A673 (cell line): ENCODE results near the gene ITCH. TPM values are rescaled to one million over a fixed set of nuclear protein-coding genes. Genes with fewer than 3 reads are reported as not detected.
A peak's percentile ranks its signal among the peaks of the same experiment; 100 is the strongest.

Experiments
- BruUV-seq: library from RNA; stranded (reverse); fragments of 400-500 nt; replicated peaks from 2 replicates; lab custom pipeline; 2021; lab: Mats Ljungman, UMichigan
- CTCF ChIA-PET: fragments of 300-600 bp; sonication (Branson Sonifier 250); formaldehyde crosslinking; loops from one replicate; lab custom pipeline; 2022; ENCODE audit warnings: antibody characterized with exemption; lab: Charles Lee
- POLR2A ChIA-PET: fragments of 300-600 bp; sonication (Branson Sonifier 250); formaldehyde crosslinking; loops from one replicate; lab custom pipeline; 2022; ENCODE audit warnings: antibody characterized with exemption; ENCODE audit not compliant: low non-redundant PET; lab: Charles Lee
- DNase-seq: peaks from one replicate; pipeline ENCODE4 v3.0.0-alpha.2; 2015; ENCODE audit warnings: low spot score
- H3K27ac ChIP-seq: fragments of 200-600 bp; sonication (generic); 2 replicates; pipeline ENCODE4 v1.5.1; 2016; ENCODE audit warnings: mixed run types, low read depth, mild to moderate bottlenecking, mixed read lengths, antibody characterized with exemption, low read length; ENCODE audit not compliant: poor library complexity, severe bottlenecking
- H3K27me3 ChIP-seq: fragments of 200-600 bp; sonication (generic); replicated peaks from 2 replicates; pipeline ENCODE4 v1.6.1; 2017; ENCODE audit warnings: mixed run types, low read depth, mild to moderate bottlenecking, mixed read lengths, antibody characterized with exemption, low read length; ENCODE audit not compliant: insufficient read depth, poor library complexity
- H3K36me3 ChIP-seq: fragments of 200-600 bp; sonication (generic); 2 replicates; pipeline ENCODE4 v1.6.1; 2016; ENCODE audit warnings: mixed run types, mild to moderate bottlenecking, mixed read lengths, antibody characterized with exemption, low read length; ENCODE audit not compliant: insufficient read depth, poor library complexity, severe bottlenecking
- H3K4me1 ChIP-seq: fragments of 200-600 bp; sonication (generic); 2 replicates; pipeline ENCODE4 v1.6.1; 2017; ENCODE audit warnings: mixed run types, mild to moderate bottlenecking, mixed read lengths, antibody characterized with exemption, low read length; ENCODE audit not compliant: insufficient read depth, poor library complexity, severe bottlenecking
- H3K4me3 ChIP-seq: fragments of 200-600 bp; sonication (generic); 2 replicates; pipeline ENCODE4 v1.5.1; 2016; ENCODE audit warnings: low read depth, mixed run types, mild to moderate bottlenecking, mixed read lengths, low read length; ENCODE audit not compliant: poor library complexity, severe bottlenecking
- H3K9me3 ChIP-seq: fragments of 200-600 bp; sonication (generic); 2 replicates; pipeline ENCODE4 v1.6.1; 2016; ENCODE audit warnings: mixed run types, low read depth, mild to moderate bottlenecking, mixed read lengths, antibody characterized with exemption, low read length; ENCODE audit not compliant: poor library complexity, severe bottlenecking
- EZH2 ChIP-seq: fragments of 200-600 bp; sonication (generic); IDR thresholded peaks from 2 replicates; pipeline ENCODE4 v1.6.1; 2017; ENCODE audit warnings: borderline replicate concordance, low read depth, mild to moderate bottlenecking, mixed read lengths, antibody characterized with exemption, low read length; ENCODE audit not compliant: poor library complexity, severe bottlenecking
- intact Hi-C: fragments of 100-400 bp; cut with micrococcal nuclease; formaldehyde crosslinking; loops from one replicate; pipeline ENCODE4 v1.10.0; 2022; ENCODE audit not compliant: unreplicated experiment
- total RNA-seq: library from RNA; stranded (reverse); gene quantifications from 2 replicates; pipeline ENCODE4 v1.2.3, GENCODE V29; 2021
- TF ChIP-seq, protein P1 (sequence below): fragments of 300-800, 200-600 bp; sonication (generic); conservative IDR thresholded peaks from 2 replicates; pipeline ENCODE4 v1.5.1; 2017; ENCODE audit warnings: low read depth, mild to moderate bottlenecking, antibody characterized with exemption, low read length, moderate library complexity, mixed read lengths

ITCH gene
- total RNA-seq, 1 experiment from 2014 or later = 56.2 TPM

DNA sequence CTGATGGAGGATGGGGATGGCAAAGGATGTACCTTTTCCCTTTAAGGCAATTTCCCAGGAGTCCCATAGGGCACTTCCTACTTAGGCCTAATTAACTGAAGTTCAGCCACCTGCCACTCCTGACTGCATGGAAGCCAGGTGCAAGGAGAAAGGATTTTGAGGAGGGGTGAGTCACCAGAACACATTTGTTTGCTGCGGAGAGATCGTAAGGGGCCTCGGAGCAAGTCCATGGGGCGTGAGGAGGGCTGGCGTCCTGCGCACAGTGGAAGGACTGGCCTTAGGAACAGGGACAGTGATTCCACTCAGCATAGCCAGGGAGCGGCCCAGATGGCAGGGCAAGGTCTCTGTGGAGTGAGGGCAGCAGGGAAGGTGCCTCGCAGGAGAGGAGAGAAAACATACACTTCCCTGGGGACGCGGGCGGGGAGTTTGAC lies 183.7 kb downstream of the ITCH start:
- TF ChIP-seq EZH2 = no peak
- TF ChIP-seq, protein P1, sequence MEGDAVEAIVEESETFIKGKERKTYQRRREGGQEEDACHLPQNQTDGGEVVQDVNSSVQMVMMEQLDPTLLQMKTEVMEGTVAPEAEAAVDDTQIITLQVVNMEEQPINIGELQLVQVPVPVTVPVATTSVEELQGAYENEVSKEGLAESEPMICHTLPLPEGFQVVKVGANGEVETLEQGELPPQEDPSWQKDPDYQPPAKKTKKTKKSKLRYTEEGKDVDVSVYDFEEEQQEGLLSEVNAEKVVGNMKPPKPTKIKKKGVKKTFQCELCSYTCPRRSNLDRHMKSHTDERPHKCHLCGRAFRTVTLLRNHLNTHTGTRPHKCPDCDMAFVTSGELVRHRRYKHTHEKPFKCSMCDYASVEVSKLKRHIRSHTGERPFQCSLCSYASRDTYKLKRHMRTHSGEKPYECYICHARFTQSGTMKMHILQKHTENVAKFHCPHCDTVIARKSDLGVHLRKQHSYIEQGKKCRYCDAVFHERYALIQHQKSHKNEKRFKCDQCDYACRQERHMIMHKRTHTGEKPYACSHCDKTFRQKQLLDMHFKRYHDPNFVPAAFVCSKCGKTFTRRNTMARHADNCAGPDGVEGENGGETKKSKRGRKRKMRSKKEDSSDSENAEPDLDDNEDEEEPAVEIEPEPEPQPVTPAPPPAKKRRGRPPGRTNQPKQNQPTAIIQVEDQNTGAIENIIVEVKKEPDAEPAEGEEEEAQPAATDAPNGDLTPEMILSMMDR = no peak
- no TSS peak for BruUV-seq

DNA sequence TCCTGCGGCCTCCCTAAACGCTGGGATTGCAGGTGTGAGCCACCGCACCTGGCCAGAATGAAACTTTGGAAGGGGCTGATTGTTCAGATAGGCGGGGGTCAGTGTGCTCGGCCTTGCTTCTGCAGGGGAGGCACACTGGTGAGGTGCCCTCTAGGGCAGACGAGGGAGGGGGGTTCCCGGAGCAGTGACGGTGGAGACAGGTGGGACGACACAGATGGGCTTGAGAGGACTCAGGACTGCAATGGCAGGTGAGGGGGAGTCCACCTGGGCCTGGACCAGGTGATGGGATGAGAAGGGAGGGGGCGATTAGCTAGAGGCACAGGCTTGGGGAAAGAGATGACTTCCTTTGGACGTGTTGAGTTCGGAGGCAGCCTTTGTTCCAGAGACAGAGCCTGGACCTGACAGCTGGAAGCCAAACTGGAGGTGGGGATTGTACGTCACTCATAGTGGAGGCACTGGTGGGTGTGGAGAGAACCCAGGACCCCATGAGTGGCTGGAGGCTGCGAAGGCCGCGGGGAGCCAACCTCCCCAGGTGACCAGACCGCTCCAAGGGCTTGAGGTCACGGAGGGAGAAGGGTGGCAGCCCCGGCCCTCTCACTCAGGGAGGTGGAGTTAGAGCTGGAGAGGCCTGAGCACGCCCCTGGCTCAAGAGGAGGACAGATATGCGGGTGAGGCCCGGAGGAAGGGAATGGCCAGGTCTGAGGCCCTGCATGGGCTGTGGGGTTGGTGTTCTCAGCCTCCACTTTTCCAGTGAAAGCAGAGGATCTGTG lies 185.0 kb downstream of the ITCH start:
- CTCF ChIA-PET = interaction anchor here (0.6 kb wide), 1 partner anchor 146 kb away, joined by 8 read pairs; no protein-coding TSS in a partner anchor
- Histone ChIP-seq H3K4me1 (no peaks in the 10 kb centered on the region), H3K9me3 (no peaks in the 10 kb centered on the region), H3K36me3 (no peaks in the 10 kb centered on the region), H3K27me3 (no peaks in the 10 kb centered on the region), H3K4me3 (no peak overlapping the region), H3K27ac (no peak overlapping the region)
- intact Hi-C loops = no loop called here
- POLR2A ChIA-PET = interaction anchor here (0.6 kb wide), 1 partner anchor 177 kb away, joined by 3 read pairs; no protein-coding TSS in a partner anchor
- BruUV-seq = no TSS peak
- no peak for DNase-seq
- no peak for TF ChIP-seq EZH2
- TF ChIP-seq, protein P1 = no peak

More for the DNA sequence above, 183.7 kb downstream of the ITCH start:
- no peaks in the 10 kb centered on the region for H3K9me3 ChIP-seq
- H3K36me3 ChIP-seq = no peaks in the 10 kb centered on the region
- ChIA-PET CTCF (no interaction called here), POLR2A (no interaction called here)
- DNase-seq = no peak
- H3K27ac ChIP-seq = no peak overlapping the region
- no peaks in the 10 kb centered on the region for H3K4me1 ChIP-seq
- intact Hi-C loops = no loop called here
- no peaks in the 10 kb centered on the region for H3K27me3 ChIP-seq
- no peak overlapping the region for H3K4me3 ChIP-seq

DNA sequence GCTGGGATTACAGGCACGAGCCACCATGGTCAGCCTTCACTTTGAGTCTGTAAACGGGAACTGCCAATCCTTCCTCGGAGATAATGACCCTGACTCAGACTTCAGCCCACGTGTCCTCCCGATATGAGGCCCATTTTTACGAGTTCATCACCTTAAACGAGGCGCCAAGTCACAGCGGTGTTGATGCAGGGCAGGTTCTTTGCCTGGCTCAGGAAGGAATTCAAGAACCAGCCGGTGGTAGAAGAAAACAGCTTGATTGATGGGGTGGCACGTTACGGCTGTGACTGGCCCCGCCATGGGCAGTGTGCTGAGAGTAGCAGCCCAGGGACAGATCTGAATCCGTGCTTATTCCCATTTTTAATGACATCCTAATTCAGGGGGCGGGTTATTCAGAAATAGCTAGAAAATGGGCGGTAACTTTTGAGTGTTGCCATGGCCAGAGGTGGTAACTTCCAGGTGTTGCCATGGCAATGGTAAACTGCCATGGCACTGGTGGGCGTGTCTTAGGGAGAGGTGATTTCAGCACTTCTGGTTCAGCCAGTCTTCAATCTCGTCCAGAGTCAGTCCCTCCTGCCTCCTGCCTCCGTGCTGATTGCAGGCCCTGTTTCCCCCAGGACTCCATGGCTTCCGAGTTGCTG lies 186.3 kb downstream of the ITCH start:
- TF ChIP-seq, protein P1 = no peak
- no peak for TF ChIP-seq EZH2
- H3K4me3 ChIP-seq = no peak overlapping the region
- no TSS peak for BruUV-seq
- peak; percentile 23 for DNase-seq
- ChIA-PET CTCF (no interaction called here), POLR2A (no interaction called here)
- H3K27ac ChIP-seq = no peak overlapping the region
- no peaks in the 10 kb centered on the region for H3K36me3 ChIP-seq
- intact Hi-C loops = no loop called here
- no peaks in the 10 kb centered on the region for H3K9me3 ChIP-seq
- H3K27me3 ChIP-seq = no peaks in the 10 kb centered on the region
- H3K4me1 ChIP-seq = no peaks in the 10 kb centered on the region
